Breast epithelium (tissue), 3 donors: ENCODE data around the gene MEG3.

Source experiments
- CTCF ChIP-seq, 3 donors: fragments of 450-650 bp; IDR thresholded peaks; one replicate each; pipeline ENCODE4 v1.5.1; 2016 to 2017; ENCODE audit warnings: antibody characterized with exemption in 3 of 3, mild to moderate bottlenecking in 3 of 3, moderate library complexity in 3 of 3
- POLR2A ChIP-seq: fragments of 450-650 bp; IDR thresholded peaks from one replicate; pipeline ENCODE4 v1.6.1; 2016; ENCODE audit warnings: antibody characterized with exemption, mild to moderate bottlenecking, moderate library complexity
- POLR2AphosphoS5 ChIP-seq, 3 donors: sonication (generic); formaldehyde crosslinking; IDR thresholded peaks; one replicate each; pipeline ENCODE4 v1.6.1; 2017; ENCODE audit warnings: antibody characterized with exemption in 3 of 3

- no peak for TF ChIP-seq CTCF (IDR thresholded peaks at IDR 0.05)
- TF ChIP-seq POLR2AphosphoS5 (IDR thresholded peaks at IDR 0.05), result no peak
- no peak for TF ChIP-seq POLR2A
Measured at GRCh38 chr14:100807496-100807895, 18.4 kb upstream of the MEG3 start.
